ENCODE measurements around the gene CD63. TPM values are rescaled to one million over a fixed set of nuclear protein-coding genes. Genes with fewer than 3 reads are reported as not detected.

The CD63 gene
- total RNA-seq, 1 experiment from 2014 or later, result 869 TPM

DNA sequence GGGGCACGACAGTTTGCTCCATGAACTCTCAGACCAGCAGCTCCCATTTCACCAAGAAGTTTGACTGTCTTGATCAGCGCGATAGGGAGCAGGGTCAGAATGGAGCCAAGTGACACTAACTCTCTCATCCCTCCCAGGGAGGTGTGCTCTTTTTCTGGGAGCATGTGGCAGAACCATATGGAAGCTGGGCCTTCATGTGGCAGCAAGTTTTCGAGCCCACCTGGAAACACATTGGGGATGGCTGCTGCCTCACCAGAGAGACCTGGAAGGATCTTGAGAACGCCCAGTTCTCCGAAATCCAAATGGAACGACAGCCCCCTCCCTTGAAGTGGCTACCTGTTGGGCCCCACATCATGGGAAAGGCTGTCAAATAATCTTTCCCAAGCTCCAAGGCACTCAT lies 45.1 kb downstream of the CD63 start:
- DNase-seq (no peak), ATAC-seq (no peak)
- no peaks in the 10 kb centered on the region; the same call in 1 of the 2 replicates for H3K79me2 ChIP-seq (ENCODE audit: low read length)
- no peak overlapping the region for H3K27ac ChIP-seq (ENCODE audit: low read length)
- H4K20me1 ChIP-seq (ENCODE audit: low read length), result no peaks in the 10 kb centered on the region
- intact Hi-C loops (cut with micrococcal nuclease), result no loop called here
- ChIA-PET POLR2A (ENCODE audit: unreplicated experiment) (no interaction called here), CTCF (no interaction called here)
- H3F3A ChIP-seq (ENCODE audit: low read length, unreplicated experiment), result no peaks in the 10 kb centered on the region
- TF ChIP-seq, protein P1, sequence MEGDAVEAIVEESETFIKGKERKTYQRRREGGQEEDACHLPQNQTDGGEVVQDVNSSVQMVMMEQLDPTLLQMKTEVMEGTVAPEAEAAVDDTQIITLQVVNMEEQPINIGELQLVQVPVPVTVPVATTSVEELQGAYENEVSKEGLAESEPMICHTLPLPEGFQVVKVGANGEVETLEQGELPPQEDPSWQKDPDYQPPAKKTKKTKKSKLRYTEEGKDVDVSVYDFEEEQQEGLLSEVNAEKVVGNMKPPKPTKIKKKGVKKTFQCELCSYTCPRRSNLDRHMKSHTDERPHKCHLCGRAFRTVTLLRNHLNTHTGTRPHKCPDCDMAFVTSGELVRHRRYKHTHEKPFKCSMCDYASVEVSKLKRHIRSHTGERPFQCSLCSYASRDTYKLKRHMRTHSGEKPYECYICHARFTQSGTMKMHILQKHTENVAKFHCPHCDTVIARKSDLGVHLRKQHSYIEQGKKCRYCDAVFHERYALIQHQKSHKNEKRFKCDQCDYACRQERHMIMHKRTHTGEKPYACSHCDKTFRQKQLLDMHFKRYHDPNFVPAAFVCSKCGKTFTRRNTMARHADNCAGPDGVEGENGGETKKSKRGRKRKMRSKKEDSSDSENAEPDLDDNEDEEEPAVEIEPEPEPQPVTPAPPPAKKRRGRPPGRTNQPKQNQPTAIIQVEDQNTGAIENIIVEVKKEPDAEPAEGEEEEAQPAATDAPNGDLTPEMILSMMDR (conservative IDR thresholded peaks at IDR 0.05; ENCODE audit: low read depth, low read length), result no peak
- no peak for TF ChIP-seq EZH2phosphoT487 (IDR thresholded peaks at IDR 0.05; ENCODE audit: borderline replicate concordance, low read length)
- TF ChIP-seq EZH2 (IDR thresholded peaks at IDR 0.05; ENCODE audit: low read length, unreplicated experiment), result no peak
- no peak overlapping the region for H3K4me2 ChIP-seq (ENCODE audit: low read length)
- no peaks in the 10 kb centered on the region for H3K36me3 ChIP-seq (ENCODE audit: low read depth, low read length)
- no TSS peak for BruUV-seq (replicated peaks)
- H3K9me2 ChIP-seq (replicated peaks; ENCODE audit: low read length), result no peaks in the 10 kb centered on the region
- no peak overlapping the region for H3K9ac ChIP-seq (ENCODE audit: low read length)
- 0 out of 2 replicates have a peak, but pooled peaks cover 12% of the 10 kb centered on the region for H3K4me1 ChIP-seq (ENCODE audit: insufficient read depth, low read length)
- no peak overlapping the region for H3K4me3 ChIP-seq (ENCODE audit: low read length)
- H3K27me3 ChIP-seq (ENCODE audit: low read length), result no peaks in the 10 kb centered on the region
- no peaks in the 10 kb centered on the region for H3K9me3 ChIP-seq (ENCODE audit: low read length)
- no peak overlapping the region for H2AFZ ChIP-seq (ENCODE audit: low read length)

DNA sequence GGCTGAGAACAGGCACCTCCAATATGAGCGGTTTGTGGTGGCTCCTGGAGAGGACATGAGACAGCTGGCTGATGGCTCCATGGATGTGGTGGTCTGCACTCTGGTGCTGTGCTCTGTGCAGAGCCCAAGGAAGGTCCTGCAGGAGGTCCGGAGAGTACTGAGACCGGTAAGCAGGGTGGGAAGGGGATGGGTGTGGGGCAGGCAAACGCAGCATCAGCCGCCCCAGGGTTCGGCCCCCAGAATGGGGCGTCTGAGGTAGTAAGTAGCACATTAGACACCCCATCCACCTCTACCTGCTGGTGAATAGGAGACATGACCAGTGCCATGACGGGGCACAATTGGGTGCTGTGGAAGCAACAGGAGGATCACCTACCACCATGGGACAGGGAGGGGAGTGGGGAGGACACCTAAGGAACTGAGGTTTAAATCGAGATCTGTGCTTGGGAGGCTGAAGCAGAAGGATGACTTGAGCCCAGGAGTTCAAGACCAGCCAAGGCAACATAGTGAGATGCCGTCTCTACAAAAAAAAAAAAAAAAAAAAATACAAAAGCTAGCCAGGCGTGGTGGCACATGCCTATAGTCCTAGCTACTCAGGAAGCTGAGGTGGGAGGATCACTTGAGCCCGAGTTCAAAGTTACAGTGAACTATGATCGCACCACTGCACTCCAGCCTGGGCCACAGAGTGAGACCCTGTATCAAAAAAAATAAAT lies 46.6 kb downstream of the CD63 start:
- POLR2A ChIA-PET (ENCODE audit: unreplicated experiment), result interaction anchor here (0.7 to 0.9 kb wide), 2 partner anchors 37 to 39 kb away, joined by 3 read pairs; no protein-coding TSS in a partner anchor
- Histone ChIP-seq H3K9me3 (ENCODE audit: low read length) (no peaks in the 10 kb centered on the region), H2AFZ (ENCODE audit: low read length) (peak overlapping the region; percentile 91), H3K79me2 (ENCODE audit: low read length) (no peaks in the 10 kb centered on the region; the same call in 1 of the 2 replicates), H3K4me1 (ENCODE audit: insufficient read depth, low read length) (0 out of 2 replicates have a peak, but pooled peaks cover 12% of the 10 kb centered on the region), H3F3A (ENCODE audit: low read length, unreplicated experiment) (no peaks in the 10 kb centered on the region), H3K4me3 (ENCODE audit: low read length) (peak overlapping the region; percentile 74), H3K27me3 (ENCODE audit: low read length) (no peaks in the 10 kb centered on the region), H3K27ac (ENCODE audit: low read length) (no peak overlapping the region; the same call in 1 of the 2 replicates), H3K36me3 (ENCODE audit: low read depth, low read length) (no peaks in the 10 kb centered on the region), H3K4me2 (ENCODE audit: low read length) (peak overlapping the region; percentile 89), H3K9me2 (replicated peaks; ENCODE audit: low read length) (no peaks in the 10 kb centered on the region), H4K20me1 (ENCODE audit: low read length) (no peaks in the 10 kb centered on the region), H3K9ac (ENCODE audit: low read length) (peak overlapping the region; percentile 45)
- no peak for TF ChIP-seq EZH2phosphoT487 (IDR thresholded peaks at IDR 0.05; ENCODE audit: borderline replicate concordance, low read length)
- no peak for TF ChIP-seq EZH2 (IDR thresholded peaks at IDR 0.05; ENCODE audit: low read length, unreplicated experiment)
- TF ChIP-seq, protein P1 (conservative IDR thresholded peaks at IDR 0.05; ENCODE audit: low read depth, low read length), result no peak
- intact Hi-C loops (cut with micrococcal nuclease), result no loop called here
- ATAC-seq, result peak; percentile 11
- no peak for DNase-seq
- CTCF ChIA-PET, result interaction anchor here (0.6 to 1.4 kb wide), 10 partner anchors 20 to 135 kb away, joined by 3 to 50 read pairs (median 5); partner anchors contain the start of genes BLOC1S1, CD63, ITGA7 and ORMDL2
- no TSS peak for BruUV-seq (replicated peaks)

Measured in PC-3 (cell line).